Measurements from ENCODE around the gene KLRK1. TPM values are rescaled to one million over a fixed set of nuclear protein-coding genes. Genes with fewer than 3 reads are reported as not detected.
A peak's percentile ranks its signal among the peaks of the same experiment; 100 is the strongest.

The KLRK1 gene
- total RNA-seq, 1 donor from 2014 or later = not detected

- H3K27me3 Mint-ChIP-seq (ENCODE audit: low read depth) = no peaks in the 10 kb centered on the region
- no peak for DNase-seq (ENCODE audit: low spot score)
- no peaks in the 10 kb centered on the region for H3K36me3 Mint-ChIP-seq (ENCODE audit: low read depth)
Observed at GRCh38 chr12:10365696-10366405, 24.0 kb downstream of the KLRK1 start.

GRCh38 chr12:10364815-10365622, 24.8 kb downstream of the KLRK1 start:
- no peak overlapping the region for H3K27ac Mint-ChIP-seq (ENCODE audit: unreplicated experiment)
- peaks cover 11% of the 10 kb centered on the region for H3K4me1 Mint-ChIP-seq (ENCODE audit: low read depth)
- no peaks in the 10 kb centered on the region for H3K36me3 Mint-ChIP-seq (ENCODE audit: low read depth)
- DNase-seq (ENCODE audit: low spot score) = no peak
- H3K27me3 Mint-ChIP-seq (ENCODE audit: low read depth) = no peaks in the 10 kb centered on the region
- H3K9me3 Mint-ChIP-seq (ENCODE audit: low read depth) = peaks cover 3% of the 10 kb centered on the region
- TF ChIP-seq CTCF (IDR thresholded peaks at IDR 0.05) = no peak
- no peak overlapping the region for H3K4me3 Mint-ChIP-seq (ENCODE audit: unreplicated experiment)

More at GRCh38 chr12:10365696-10366405, 24.0 kb downstream of the KLRK1 start:
- peak; percentile 31 for TF ChIP-seq CTCF (IDR thresholded peaks at IDR 0.05)
- no peak overlapping the region for H3K4me3 Mint-ChIP-seq (ENCODE audit: unreplicated experiment)
- no peak overlapping the region for H3K27ac Mint-ChIP-seq (ENCODE audit: unreplicated experiment)
- H3K4me1 Mint-ChIP-seq (ENCODE audit: low read depth) = peaks cover 8% of the 10 kb centered on the region
- H3K9me3 Mint-ChIP-seq (ENCODE audit: low read depth) = peaks cover 3% of the 10 kb centered on the region

GRCh38 chr12:10363914-10364814, 25.7 kb downstream of the KLRK1 start:
- Mint-ChIP-seq H3K36me3 (ENCODE audit: low read depth) (no peaks in the 10 kb centered on the region), H3K4me3 (ENCODE audit: unreplicated experiment) (no peak overlapping the region), H3K9me3 (ENCODE audit: low read depth) (peaks cover 3% of the 10 kb centered on the region), H3K27ac (ENCODE audit: unreplicated experiment) (no peak overlapping the region), H3K4me1 (ENCODE audit: low read depth) (peaks cover 13% of the 10 kb centered on the region), H3K27me3 (ENCODE audit: low read depth) (no peaks in the 10 kb centered on the region)
- no peak for TF ChIP-seq CTCF (IDR thresholded peaks at IDR 0.05)
- DNase-seq (ENCODE audit: low spot score) = no peak

GRCh38 chr12:10363658-10363913, 26.3 kb downstream of the KLRK1 start:
- TF ChIP-seq CTCF (IDR thresholded peaks at IDR 0.05) = no peak
- no peak overlapping the region for H3K4me3 Mint-ChIP-seq (ENCODE audit: unreplicated experiment)
- no peaks in the 10 kb centered on the region for H3K27me3 Mint-ChIP-seq (ENCODE audit: low read depth)
- H3K9me3 Mint-ChIP-seq (ENCODE audit: low read depth) = peaks cover 3% of the 10 kb centered on the region
- H3K27ac Mint-ChIP-seq (ENCODE audit: unreplicated experiment) = no peak overlapping the region
- H3K4me1 Mint-ChIP-seq (ENCODE audit: low read depth) = peaks cover 15% of the 10 kb centered on the region
- DNase-seq (ENCODE audit: low spot score) = no peak
- no peaks in the 10 kb centered on the region for H3K36me3 Mint-ChIP-seq (ENCODE audit: low read depth)

All from chondrocyte (in vitro differentiated cells).